Measurements from ENCODE around the gene GRM4. TPM values are rescaled to one million over a fixed set of nuclear protein-coding genes. Genes with fewer than 3 reads are reported as not detected.

The GRM4 gene
- total RNA-seq, 4 donors from 2014 or later: not detected

GRCh38 chr6:34126419-34126818 lies 19.5 kb downstream of the GRM4 start:
- TF ChIP-seq CTCF (IDR thresholded peaks at IDR 0.05) (no peak), POLR2A (IDR thresholded peaks at IDR 0.05) (no peak)
- no peak overlapping the region for H3K27ac ChIP-seq
- H3K36me3 ChIP-seq: no peaks in the 10 kb centered on the region
- H3K9me3 ChIP-seq: no peaks in the 10 kb centered on the region
- DNase-seq: no peak
- no peaks in the 10 kb centered on the region for H3K27me3 ChIP-seq
- no peak overlapping the region for H3K4me3 ChIP-seq
- H3K4me1 ChIP-seq: no peaks in the 10 kb centered on the region

GRCh38 chr6:34125939-34126338 lies 19.9 kb downstream of the GRM4 start:
- DNase-seq: no peak
- no peaks in the 10 kb centered on the region for H3K27me3 ChIP-seq
- H3K4me1 ChIP-seq: no peaks in the 10 kb centered on the region
- no peaks in the 10 kb centered on the region for H3K9me3 ChIP-seq
- no peaks in the 10 kb centered on the region for H3K36me3 ChIP-seq
- TF ChIP-seq POLR2A (IDR thresholded peaks at IDR 0.05) (no peak), CTCF (IDR thresholded peaks at IDR 0.05) (no peak)
- no peak overlapping the region for H3K4me3 ChIP-seq
- no peak overlapping the region for H3K27ac ChIP-seq

- no peak overlapping the region for H3K27ac ChIP-seq
- no peaks in the 10 kb centered on the region for H3K9me3 ChIP-seq
- no peak overlapping the region for H3K4me3 ChIP-seq
- H3K36me3 ChIP-seq: no peaks in the 10 kb centered on the region
- H3K27me3 ChIP-seq: no peaks in the 10 kb centered on the region
- TF ChIP-seq POLR2A (IDR thresholded peaks at IDR 0.05): no peak
- no peak for TF ChIP-seq CTCF (IDR thresholded peaks at IDR 0.05)
- no peak for DNase-seq
- H3K4me1 ChIP-seq: no peaks in the 10 kb centered on the region
Measured at GRCh38 chr6:34120953-34121675, 24.8 kb downstream of the GRM4 start.

GRCh38 chr6:34115915-34116314 lies 30.0 kb downstream of the GRM4 start:
- H3K4me1 ChIP-seq: no peaks in the 10 kb centered on the region
- H3K4me3 ChIP-seq: no peak overlapping the region
- no peak for DNase-seq
- H3K27me3 ChIP-seq: no peaks in the 10 kb centered on the region
- TF ChIP-seq POLR2A (IDR thresholded peaks at IDR 0.05) (no peak), CTCF (IDR thresholded peaks at IDR 0.05) (no peak)
- no peaks in the 10 kb centered on the region for H3K36me3 ChIP-seq
- no peaks in the 10 kb centered on the region for H3K9me3 ChIP-seq
- H3K27ac ChIP-seq: no peak overlapping the region

GRCh38 chr6:34115403-34115795 lies 30.5 kb downstream of the GRM4 start:
- DNase-seq: no peak
- H3K27me3 ChIP-seq: no peaks in the 10 kb centered on the region
- H3K36me3 ChIP-seq: no peaks in the 10 kb centered on the region
- no peak overlapping the region for H3K4me3 ChIP-seq
- H3K4me1 ChIP-seq: no peaks in the 10 kb centered on the region
- TF ChIP-seq POLR2A (IDR thresholded peaks at IDR 0.05) (no peak), CTCF (IDR thresholded peaks at IDR 0.05) (no peak)
- no peaks in the 10 kb centered on the region for H3K9me3 ChIP-seq
- no peak overlapping the region for H3K27ac ChIP-seq

All from Peyer's patch (tissue), 4 donors.